ENCODE results near the gene IPO5. TPM values are rescaled to one million over a fixed set of nuclear protein-coding genes. Genes with fewer than 3 reads are reported as not detected.

IPO5 gene
- total RNA-seq, 2 experiments from 2014 or later, result 96.9 to 117 TPM

GRCh38 chr13:98056839-98057410 lies 103.5 kb downstream of the IPO5 start:
- H3K27ac Mint-ChIP-seq, result no peak overlapping the region
- POLR2A ChIA-PET, result no interaction called here
- H3K4me1 Mint-ChIP-seq, result no peaks in the 10 kb centered on the region
- peaks cover 3% of the 10 kb centered on the region for H3K9me3 Mint-ChIP-seq
- H3K27me3 Mint-ChIP-seq, result no peaks in the 10 kb centered on the region
- no peak overlapping the region for H3K4me3 Mint-ChIP-seq
- H3K36me3 Mint-ChIP-seq (ENCODE audit: low read depth), result no peaks in the 10 kb centered on the region
- DNase-seq, result no peak
- CTCF ChIA-PET, result no interaction called here

- Mint-ChIP-seq H3K9me3 (no peaks in the 10 kb centered on the region), H3K27ac (no peak overlapping the region), H3K4me3 (no peak overlapping the region), H3K36me3 (ENCODE audit: low read depth) (no peaks in the 10 kb centered on the region), H3K4me1 (no peaks in the 10 kb centered on the region), H3K27me3 (no peaks in the 10 kb centered on the region)
- ChIA-PET POLR2A (no interaction called here), CTCF (no interaction called here)
- DNase-seq, result no peak
Measured at GRCh38 chr13:98059276-98059675, 105.8 kb downstream of the IPO5 start.

DNA sequence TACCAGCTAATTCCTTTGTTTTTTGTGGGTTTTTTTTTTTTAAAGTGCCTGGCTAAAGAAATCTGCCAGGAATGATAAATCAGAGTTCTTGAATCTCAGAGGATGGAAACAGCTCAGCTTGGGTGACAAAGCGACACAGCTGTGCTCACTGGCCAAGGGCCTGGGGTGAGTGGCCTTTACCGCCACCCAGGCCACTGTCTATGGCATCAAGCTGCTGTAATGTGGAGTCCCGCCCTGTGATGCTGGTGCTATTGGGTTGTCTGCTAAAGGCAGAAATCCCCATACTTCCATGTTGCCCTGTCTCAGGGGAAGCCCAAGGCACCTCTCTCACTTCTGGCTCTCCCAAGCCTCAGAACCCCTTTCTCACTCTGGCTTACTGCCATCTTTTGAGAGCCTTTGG lies 106.8 kb downstream of the IPO5 start:
- Mint-ChIP-seq H3K4me3 (no peak overlapping the region), H3K4me1 (no peaks in the 10 kb centered on the region)

DNA sequence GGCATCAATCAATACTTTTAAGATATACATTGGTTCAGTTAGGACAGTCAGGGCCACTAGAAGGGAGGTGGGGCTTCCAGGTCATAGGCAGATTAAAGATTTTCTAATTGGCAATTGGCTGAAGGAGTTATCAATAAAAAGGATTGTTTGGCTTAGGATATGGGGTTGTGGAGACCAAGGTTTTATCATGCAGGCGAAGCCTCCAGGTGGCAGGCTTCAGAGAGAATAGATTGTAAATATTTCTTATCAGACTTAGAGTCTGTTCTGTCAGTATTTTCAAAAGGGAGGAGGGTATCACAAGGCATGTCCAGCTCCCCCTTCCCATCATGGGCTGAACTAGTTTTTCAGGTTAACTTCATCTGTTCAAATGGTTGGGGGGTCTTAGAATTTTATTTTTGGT lies 112.0 kb downstream of the IPO5 start:
- ChIA-PET POLR2A (no interaction called here), CTCF (no interaction called here)
- H3K4me1 Mint-ChIP-seq, result no peaks in the 10 kb centered on the region
- H3K4me3 Mint-ChIP-seq, result no peak overlapping the region
- H3K27me3 Mint-ChIP-seq, result no peaks in the 10 kb centered on the region
- no peak overlapping the region for H3K27ac Mint-ChIP-seq
- no peak for DNase-seq
- no peaks in the 10 kb centered on the region for H3K36me3 Mint-ChIP-seq (ENCODE audit: low read depth)
- no peaks in the 10 kb centered on the region for H3K9me3 Mint-ChIP-seq

More for the DNA sequence above, 106.8 kb downstream of the IPO5 start:
- ChIA-PET CTCF (no interaction called here), POLR2A (no interaction called here)
- Mint-ChIP-seq H3K27me3 (no peaks in the 10 kb centered on the region), H3K9me3 (no peaks in the 10 kb centered on the region), H3K27ac (no peak overlapping the region), H3K36me3 (ENCODE audit: low read depth) (no peaks in the 10 kb centered on the region)
- no peak for DNase-seq

DNA sequence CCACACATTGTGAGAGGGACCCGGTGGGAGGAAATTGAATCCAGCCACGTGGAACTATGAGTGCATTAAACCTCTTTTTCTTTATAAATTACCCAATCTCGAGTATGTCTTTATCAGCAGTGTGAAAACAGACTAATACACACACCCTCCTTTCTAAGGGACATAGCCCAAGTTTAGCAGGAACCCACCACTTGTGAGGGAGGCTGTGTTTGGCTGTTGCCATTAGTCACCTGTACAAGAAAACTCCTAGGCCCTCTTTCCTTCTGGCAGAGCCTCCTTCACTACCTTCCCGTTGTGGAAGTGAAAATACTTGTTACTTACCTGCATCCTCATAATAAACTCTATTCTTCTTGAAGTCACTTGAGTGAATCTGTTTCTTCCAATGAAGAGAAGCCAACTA lies 113.2 kb downstream of the IPO5 start:
- ChIA-PET POLR2A (no interaction called here), CTCF (no interaction called here)
- Mint-ChIP-seq H3K4me3 (no peak overlapping the region), H3K4me1 (no peaks in the 10 kb centered on the region), H3K9me3 (no peaks in the 10 kb centered on the region), H3K36me3 (ENCODE audit: low read depth) (no peaks in the 10 kb centered on the region), H3K27ac (no peak overlapping the region), H3K27me3 (no peaks in the 10 kb centered on the region)
- DNase-seq, result no peak

GRCh38 chr13:98068521-98068920 lies 115.0 kb downstream of the IPO5 start:
- Mint-ChIP-seq H3K4me3 (no peak overlapping the region), H3K9me3 (no peaks in the 10 kb centered on the region), H3K4me1 (no peaks in the 10 kb centered on the region), H3K27ac (no peak overlapping the region), H3K27me3 (no peaks in the 10 kb centered on the region), H3K36me3 (ENCODE audit: low read depth) (no peaks in the 10 kb centered on the region)
- ChIA-PET CTCF (no interaction called here), POLR2A (no interaction called here)
- no peak for DNase-seq

DNA sequence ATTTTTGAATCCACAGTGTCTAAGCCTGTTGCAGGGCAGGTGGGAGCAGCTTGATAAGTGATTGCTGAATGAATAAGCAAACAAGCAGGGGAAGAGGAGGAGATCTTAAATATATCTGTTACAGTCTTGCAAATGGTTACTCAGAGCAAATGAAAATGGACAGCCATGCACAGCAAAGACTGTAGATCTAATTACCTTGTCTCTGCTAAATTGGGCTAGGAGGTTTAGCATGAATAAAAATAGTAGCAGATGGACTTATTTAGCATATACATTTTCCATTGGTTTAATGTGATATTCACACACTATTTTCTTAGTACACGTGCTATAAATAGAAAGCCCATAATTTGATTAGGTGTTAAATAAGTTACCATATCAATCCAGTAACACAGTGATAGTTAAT lies 116.5 kb downstream of the IPO5 start:
- Mint-ChIP-seq H3K4me1 (no peaks in the 10 kb centered on the region), H3K9me3 (no peaks in the 10 kb centered on the region), H3K27ac (no peak overlapping the region), H3K27me3 (no peaks in the 10 kb centered on the region), H3K4me3 (no peak overlapping the region), H3K36me3 (ENCODE audit: low read depth) (no peaks in the 10 kb centered on the region)
- DNase-seq, result no peak
- CTCF ChIA-PET, result no interaction called here
- POLR2A ChIA-PET, result no interaction called here

GRCh38 chr13:98071316-98071715 lies 117.8 kb downstream of the IPO5 start:
- POLR2A ChIA-PET, result no interaction called here
- no peaks in the 10 kb centered on the region for H3K9me3 Mint-ChIP-seq
- no peak overlapping the region for H3K4me3 Mint-ChIP-seq
- no peaks in the 10 kb centered on the region for H3K4me1 Mint-ChIP-seq
- DNase-seq, result no peak
- H3K27me3 Mint-ChIP-seq, result no peaks in the 10 kb centered on the region
- H3K27ac Mint-ChIP-seq, result no peak overlapping the region
- no peaks in the 10 kb centered on the region for H3K36me3 Mint-ChIP-seq (ENCODE audit: low read depth)
- CTCF ChIA-PET, result no interaction called here

GRCh38 chr13:98072476-98072875 lies 119.0 kb downstream of the IPO5 start:
- ChIA-PET CTCF (no interaction called here), POLR2A (no interaction called here)
- Mint-ChIP-seq H3K36me3 (ENCODE audit: low read depth) (no peaks in the 10 kb centered on the region), H3K27me3 (no peaks in the 10 kb centered on the region), H3K9me3 (no peaks in the 10 kb centered on the region), H3K27ac (no peak overlapping the region), H3K4me3 (no peak overlapping the region), H3K4me1 (no peaks in the 10 kb centered on the region)
- no peak for DNase-seq

Other genes starting within 250 kb of the IPO5 start
- gene FARP1, start 189.4 kb downstream of the IPO5 start, total RNA-seq, result 1 to 10 TPM in 1 of 2 experiments, under 1 TPM in 1; 0.67 to 1.0 TPM
- not detected for gene RNF113B, start 223.6 kb downstream of the IPO5 start, total RNA-seq

All from activated CD4-positive, alpha-beta T cell treated with anti-CD3 and anti-CD28 coated beads, Interleukin-2, amount 10 ng/mL, durations not matched to agents 7 days and 5 days (primary cell).